IPS DF 19.7 (cell line): ENCODE results near the gene GJD2.

ENCODE experiments used
- DNase-seq: peaks from one replicate; pipeline ENCODE4 v3.0.0-alpha.2; 2013; ENCODE audit warnings: low read depth, low spot score

The GJD2 gene

DNA sequence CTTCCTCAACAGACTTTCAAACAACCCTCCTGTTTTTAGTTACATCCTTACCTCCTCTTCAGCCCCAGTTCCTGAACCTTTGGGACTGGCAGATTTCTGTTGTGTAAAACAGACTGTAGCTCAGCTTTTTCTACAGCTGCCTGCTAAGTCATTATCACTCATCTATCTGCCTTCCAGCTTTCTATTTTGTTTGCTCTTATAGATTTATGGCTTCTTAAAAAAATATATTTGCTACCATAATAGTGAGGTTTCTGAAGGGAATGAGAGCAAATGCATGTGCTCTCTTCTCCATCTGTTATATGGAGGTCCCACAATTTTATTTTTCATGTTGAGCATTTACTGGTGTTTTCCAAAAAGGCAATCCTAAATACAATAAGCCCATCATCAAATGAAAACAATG lies 18.2 kb upstream of the GJD2 start:
- no peak for DNase-seq

- DNase-seq, result no peak
Observed at GRCh38 chr15:34772312-34772711, 17.5 kb upstream of the GJD2 start.

DNA sequence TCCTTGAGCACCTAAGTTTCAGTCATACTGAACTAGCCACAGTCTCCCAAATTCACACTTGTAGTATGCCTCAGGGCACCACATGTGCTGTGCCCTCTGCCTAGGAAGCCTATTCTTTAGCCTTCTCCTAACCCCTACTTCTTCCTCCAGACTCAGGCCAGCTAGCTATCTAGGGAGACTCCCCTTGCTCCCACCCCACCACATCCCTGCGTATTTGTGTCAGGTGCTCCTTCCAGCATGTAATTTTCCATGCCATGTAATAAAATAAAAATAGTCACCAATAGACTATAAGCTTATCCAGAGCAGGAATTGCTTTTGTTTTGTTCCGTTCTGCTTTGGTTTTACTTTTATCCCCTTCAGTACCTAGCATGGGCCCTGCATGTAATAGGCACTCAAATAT lies 14.9 kb upstream of the GJD2 start:
- no peak for DNase-seq

DNA sequence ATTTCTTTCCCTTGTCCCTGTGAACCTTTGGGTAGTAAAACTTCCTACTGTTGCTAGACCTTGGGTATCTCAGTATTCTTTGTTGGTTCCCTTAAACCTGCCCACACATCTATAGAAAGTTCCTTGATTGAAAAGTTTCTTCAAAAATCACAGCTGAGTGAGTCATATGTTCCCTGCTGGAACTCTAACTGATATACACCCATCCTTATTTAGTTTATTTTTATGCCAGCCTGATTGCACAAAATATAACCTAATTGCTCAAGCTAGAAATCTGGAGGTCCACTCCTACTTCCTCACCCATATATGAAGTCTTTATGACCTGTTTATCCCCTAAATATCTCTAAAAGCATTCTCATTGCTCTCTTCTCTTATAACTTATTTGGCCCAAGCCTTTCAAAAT lies 13.7 kb upstream of the GJD2 start:
- DNase-seq, result no peak

DNA sequence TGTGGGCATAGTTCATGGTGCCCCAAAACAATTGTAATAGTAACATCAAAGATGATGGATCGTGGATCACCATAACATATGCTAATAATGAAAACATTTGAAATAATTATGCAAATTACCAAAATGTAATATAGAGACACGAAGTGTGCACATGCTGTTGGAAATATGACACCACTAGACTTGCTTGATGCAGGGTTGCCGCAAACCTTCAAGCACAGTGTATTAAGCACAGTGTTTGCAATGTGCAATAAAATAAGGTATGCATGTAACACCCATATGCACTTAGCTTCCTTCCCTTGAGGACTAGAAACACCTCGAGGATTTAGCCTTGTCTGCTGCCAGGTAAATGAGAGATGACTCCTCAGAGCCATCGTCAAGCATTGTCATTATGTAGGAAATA lies 10.9 kb upstream of the GJD2 start:
- no peak for DNase-seq

GRCh38 chr15:34760909-34761308 lies 6.1 kb upstream of the GJD2 start:
- DNase-seq, result no peak

GRCh38 chr15:34759992-34760391 lies 5.2 kb upstream of the GJD2 start:
- DNase-seq, result no peak

GRCh38 chr15:34759347-34759746 lies 4.5 kb upstream of the GJD2 start:
- no peak for DNase-seq

DNA sequence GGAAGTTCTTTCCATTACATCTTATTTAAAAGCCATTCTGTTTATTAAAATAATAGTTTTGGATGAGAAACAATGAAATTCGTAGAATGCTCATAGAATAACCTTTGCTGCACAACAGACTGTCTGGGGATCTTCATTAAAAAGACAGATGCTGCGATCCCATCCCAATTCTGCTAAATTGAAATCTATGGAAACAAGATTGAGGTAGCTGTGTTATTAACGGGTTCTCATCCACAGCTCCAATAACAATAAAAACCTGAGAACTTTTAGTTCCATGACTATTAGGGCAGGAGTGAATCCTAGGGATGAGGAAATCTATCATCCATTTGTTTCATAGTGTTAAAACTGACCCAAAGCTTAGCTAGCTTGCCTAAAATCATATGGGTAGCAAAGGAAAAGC lies 2.5 kb upstream of the GJD2 start:
- DNase-seq, result no peak

GRCh38 chr15:34755419-34755773 lies 598 bp upstream of the GJD2 start:
- no peak for DNase-seq

GRCh38 chr15:34754171-34754601 lies 612 bp downstream of the GJD2 start:
- DNase-seq, result no peak

- DNase-seq, result peak; percentile 59
Observed at GRCh38 chr15:34753236-34753894, 1.4 kb downstream of the GJD2 start.

DNA sequence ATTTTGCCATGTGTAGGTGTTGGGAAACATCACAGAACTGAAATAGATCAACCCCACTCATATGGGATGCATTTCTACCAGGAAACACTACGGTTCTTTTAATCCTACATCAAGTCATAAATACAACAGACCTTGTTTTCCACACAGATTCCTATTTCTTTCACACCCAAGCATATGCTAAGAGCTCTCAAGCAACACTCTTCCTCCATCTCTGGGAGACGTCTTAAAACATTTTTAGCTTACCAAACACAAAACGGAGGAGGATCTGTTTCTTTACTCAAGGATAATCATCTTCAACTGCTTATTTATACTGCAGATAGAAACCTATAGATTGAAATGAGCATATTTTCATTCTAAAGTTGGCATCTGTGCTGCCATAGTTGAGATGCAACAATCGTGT lies 5.1 kb downstream of the GJD2 start:
- DNase-seq, result no peak

DNA sequence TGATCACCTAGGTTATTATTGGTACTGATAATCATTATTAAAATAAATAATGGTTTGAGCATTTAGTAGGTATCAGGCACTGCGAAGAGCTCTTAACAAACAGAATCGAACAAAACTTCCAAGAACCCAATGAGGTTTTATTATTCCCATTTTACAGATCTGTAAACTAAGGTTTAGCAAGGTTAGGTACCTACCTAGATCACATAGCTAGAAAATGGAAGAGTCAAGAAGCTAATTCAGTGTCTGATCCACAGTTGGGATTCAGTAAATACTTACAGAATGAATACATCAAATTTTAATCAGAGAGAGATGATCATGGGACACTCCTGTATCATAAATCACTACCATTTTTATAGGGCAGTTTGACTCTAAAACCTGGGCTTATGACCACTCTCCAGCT lies 15.5 kb downstream of the GJD2 start:
- no peak for DNase-seq

DNA sequence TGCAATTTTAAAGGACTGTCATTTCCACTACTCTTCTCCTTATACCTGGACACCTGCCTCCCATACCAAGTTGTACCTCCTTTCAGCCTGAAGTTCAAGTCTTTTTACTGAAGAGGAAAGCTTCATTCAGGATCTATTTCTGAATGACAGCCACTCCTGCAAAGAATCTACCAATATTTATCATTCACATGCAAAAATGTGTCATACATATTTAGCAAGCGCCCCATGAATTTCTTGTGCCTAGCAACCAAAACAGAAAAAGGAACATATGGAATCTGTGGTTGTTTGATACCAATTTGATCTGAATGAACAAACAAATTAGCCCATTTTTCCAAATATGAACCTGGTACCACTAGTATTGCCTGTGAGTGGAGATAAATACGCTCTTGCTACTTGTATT lies 16.8 kb downstream of the GJD2 start:
- no peak for DNase-seq

DNA sequence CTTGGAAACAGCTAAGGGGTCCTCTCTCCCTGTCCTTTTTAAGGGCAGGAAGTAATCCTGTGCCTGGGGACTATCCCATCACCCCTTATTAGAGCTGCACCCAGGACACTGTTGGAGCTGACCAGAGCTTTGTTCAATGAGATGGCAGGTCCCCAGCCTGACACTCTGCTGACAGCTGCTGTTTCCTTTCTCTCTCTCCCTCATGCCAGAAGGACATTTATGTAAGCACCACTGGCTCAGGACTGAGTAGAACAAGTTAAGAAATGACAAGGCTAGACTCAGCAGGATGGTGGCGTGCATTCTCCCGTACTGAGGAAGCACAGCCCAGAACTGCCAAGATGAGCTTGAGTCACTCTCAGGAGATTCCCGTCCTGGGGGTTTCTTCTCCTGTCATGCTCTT lies 17.3 kb downstream of the GJD2 start:
- DNase-seq, result no peak

- DNase-seq, result no peak
Observed at GRCh38 chr15:34734303-34734702, 20.5 kb downstream of the GJD2 start.

- no peak for DNase-seq
Observed at GRCh38 chr15:34733621-34734020, 21.2 kb downstream of the GJD2 start.

- DNase-seq, result no peak
Observed at GRCh38 chr15:34732430-34732829, 22.4 kb downstream of the GJD2 start.

- no peak for DNase-seq
Observed at GRCh38 chr15:34730701-34731100, 24.1 kb downstream of the GJD2 start.

DNA sequence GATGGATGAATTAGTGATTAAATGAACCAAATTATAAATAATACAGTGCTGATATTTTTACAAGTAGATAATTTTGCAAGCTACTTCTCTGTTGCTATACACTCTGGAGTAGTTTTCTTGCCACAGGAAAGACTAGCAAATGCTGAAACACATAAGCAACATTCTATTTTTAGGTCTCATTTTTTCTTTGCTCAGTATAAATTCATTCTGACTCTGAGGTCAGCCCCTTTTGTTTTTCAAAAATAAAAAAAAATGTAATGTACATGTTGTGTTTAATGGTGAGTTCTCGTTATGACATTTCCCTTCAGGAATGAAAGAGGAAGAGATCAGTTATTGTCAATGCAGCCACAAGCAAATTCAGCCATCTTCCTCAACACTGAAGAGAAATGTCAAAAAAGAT lies 24.9 kb downstream of the GJD2 start:
- no peak for DNase-seq

- no peak for DNase-seq
Observed at GRCh38 chr15:34729056-34729455, 25.7 kb downstream of the GJD2 start.

GRCh38 chr15:34726406-34727100 lies 28.2 kb downstream of the GJD2 start:
- no peak for DNase-seq

DNA sequence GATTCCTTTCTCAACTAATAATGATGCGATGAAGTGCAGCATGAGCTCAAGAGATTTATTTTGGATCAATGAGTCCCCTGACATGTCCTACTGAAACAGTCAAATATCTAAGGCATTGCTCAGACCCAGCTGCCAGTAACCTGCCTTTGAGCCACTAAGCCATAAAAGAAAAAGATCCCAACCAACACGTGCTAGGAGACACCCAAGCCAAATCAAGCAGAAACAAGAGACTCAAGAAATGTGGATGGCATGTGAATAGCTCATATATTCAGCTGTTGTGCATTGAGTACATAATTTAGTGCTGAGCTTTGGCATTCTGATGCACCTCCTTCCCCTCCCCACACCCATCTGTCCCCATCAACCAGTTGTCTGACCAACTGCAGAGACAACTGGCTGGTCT lies 29.2 kb downstream of the GJD2 start:
- DNase-seq, result no peak
